Fibroblast of mammary gland (primary cell): ENCODE data around the gene SLC36A2.

ENCODE experiments used
- DNase-seq: peaks from one replicate; pipeline ENCODE4 v3.0.0-alpha.2; 2010; ENCODE audit warnings: low read depth
- H3K4me3 ChIP-seq: 2 replicates; pipeline ENCODE4 v1.5.1; 2011; ENCODE audit warnings: low read depth, mild to moderate bottlenecking, low read length, moderate library complexity; ENCODE audit not compliant: control insufficient read depth
- TF ChIP-seq, protein P1 (sequence below): conservative IDR thresholded peaks from 2 replicates; pipeline ENCODE4 v1.5.1; 2011; ENCODE audit warnings: low read depth, low read length, inconsistent platforms; ENCODE audit not compliant: control insufficient read depth, insufficient read depth

Gene SLC36A2

DNA sequence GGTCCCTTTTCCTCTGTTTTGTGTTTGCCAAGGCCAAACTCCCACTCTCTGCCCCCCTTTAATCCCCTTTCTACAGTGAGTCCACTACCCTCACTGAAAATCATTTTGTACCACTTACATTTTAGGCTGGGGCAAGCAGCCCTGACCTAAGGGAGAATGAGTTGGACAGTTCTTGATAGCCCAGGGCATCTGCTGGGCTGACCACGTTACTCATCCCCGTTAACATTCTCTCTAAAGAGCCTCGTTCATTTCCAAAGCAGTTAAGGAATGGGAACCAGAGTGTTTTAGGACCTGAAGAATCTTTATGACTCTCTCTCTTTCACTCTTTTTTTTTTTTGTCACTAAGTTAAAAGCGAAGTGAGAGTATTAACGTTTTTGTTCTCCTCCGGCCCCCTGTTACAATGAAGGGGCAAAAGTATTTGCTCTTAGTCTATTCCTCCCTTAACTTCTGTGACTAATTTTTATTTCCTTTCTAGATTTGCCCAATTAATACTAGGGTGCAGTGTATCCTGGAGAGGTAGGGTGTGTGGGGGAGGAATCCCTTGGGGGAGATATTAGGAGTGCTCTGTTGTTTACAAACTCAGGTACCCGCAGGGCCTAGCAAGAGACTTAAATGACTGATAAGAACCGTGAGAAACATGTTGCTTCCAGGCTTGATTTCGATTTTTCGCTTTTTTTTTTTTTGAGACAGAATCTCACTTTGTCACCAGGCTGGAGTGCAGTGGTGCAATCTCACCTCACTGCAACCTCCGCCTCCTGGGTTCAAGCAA lies 79.7 kb downstream of the SLC36A2 start:
- no peak overlapping the region for H3K4me3 ChIP-seq
- DNase-seq: no peak
- TF ChIP-seq, protein P1, sequence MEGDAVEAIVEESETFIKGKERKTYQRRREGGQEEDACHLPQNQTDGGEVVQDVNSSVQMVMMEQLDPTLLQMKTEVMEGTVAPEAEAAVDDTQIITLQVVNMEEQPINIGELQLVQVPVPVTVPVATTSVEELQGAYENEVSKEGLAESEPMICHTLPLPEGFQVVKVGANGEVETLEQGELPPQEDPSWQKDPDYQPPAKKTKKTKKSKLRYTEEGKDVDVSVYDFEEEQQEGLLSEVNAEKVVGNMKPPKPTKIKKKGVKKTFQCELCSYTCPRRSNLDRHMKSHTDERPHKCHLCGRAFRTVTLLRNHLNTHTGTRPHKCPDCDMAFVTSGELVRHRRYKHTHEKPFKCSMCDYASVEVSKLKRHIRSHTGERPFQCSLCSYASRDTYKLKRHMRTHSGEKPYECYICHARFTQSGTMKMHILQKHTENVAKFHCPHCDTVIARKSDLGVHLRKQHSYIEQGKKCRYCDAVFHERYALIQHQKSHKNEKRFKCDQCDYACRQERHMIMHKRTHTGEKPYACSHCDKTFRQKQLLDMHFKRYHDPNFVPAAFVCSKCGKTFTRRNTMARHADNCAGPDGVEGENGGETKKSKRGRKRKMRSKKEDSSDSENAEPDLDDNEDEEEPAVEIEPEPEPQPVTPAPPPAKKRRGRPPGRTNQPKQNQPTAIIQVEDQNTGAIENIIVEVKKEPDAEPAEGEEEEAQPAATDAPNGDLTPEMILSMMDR: no peak
